C4-2B (cell line): Measurements from ENCODE around the gene DEGS1.

Source experiments
- ZFX ChIP-seq: fragments of 450-650 bp; IDR thresholded peaks from 2 replicates; pipeline ENCODE4 v1.6.1; 2017
- TF ChIP-seq, protein P1 (sequence below): fragments of 450-650 bp; conservative IDR thresholded peaks from 2 replicates; pipeline ENCODE4 v1.5.1; 2017; ENCODE audit warnings: mild to moderate bottlenecking

DNA sequence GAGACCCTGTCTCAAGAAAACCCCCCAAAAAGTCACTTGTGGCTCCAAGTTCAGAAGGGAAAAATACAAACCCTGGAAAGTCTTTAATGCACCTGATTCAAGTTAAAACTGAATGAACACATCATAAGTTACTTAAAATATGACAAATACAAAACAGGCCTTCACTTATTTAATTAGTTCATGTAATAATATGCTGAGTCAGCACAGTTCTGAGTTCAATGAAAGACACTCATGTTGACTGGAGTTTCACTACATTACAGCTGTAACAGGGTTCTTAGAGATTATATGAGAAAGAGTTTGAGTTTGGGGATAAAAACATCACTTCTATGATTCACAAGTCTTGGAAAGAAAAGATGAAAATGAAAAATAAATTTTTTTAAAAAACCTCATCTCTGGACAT, 51.0 kb downstream of the DEGS1 start:
- TF ChIP-seq, protein P1, sequence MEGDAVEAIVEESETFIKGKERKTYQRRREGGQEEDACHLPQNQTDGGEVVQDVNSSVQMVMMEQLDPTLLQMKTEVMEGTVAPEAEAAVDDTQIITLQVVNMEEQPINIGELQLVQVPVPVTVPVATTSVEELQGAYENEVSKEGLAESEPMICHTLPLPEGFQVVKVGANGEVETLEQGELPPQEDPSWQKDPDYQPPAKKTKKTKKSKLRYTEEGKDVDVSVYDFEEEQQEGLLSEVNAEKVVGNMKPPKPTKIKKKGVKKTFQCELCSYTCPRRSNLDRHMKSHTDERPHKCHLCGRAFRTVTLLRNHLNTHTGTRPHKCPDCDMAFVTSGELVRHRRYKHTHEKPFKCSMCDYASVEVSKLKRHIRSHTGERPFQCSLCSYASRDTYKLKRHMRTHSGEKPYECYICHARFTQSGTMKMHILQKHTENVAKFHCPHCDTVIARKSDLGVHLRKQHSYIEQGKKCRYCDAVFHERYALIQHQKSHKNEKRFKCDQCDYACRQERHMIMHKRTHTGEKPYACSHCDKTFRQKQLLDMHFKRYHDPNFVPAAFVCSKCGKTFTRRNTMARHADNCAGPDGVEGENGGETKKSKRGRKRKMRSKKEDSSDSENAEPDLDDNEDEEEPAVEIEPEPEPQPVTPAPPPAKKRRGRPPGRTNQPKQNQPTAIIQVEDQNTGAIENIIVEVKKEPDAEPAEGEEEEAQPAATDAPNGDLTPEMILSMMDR: no peak
- TF ChIP-seq ZFX: no peak
